HG03457 (cell line): ENCODE data around the gene GRIFIN.

Experiments
- ATAC-seq: cut with Tn5 transposase; IDR thresholded peaks from one replicate; pipeline ENCODE4 v1.9.1; 2021; ENCODE audit warnings: moderate number of reproducible peaks; ENCODE audit not compliant: unreplicated experiment

Gene GRIFIN, protein sequence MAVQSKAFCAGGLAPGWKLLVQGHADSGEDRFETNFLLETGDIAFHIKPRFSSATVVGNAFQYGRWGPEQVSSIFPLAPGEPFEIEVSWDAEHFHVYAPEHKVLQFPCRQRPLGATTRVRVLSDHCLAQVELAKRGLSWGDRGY

GRCh38 chr7:2476298-2476697 lies at the start of gene GRIFIN:
GRIFIN (minus strand) TSS chr7:2476398; CDS start chr7:2476383, 15 bp downstream.
- no peak for ATAC-seq

GRCh38 chr7:2524808-2525657 lies 48.8 kb upstream of the GRIFIN start:
- no peak for ATAC-seq

GRCh38 chr7:2523941-2524807 lies 48.0 kb upstream of the GRIFIN start:
- ATAC-seq: no peak

- no peak for ATAC-seq
These were observed 47.3 kb upstream of the GRIFIN start for GRCh38 chr7:2523461-2523936.

- ATAC-seq: no peak
These were observed 46.7 kb upstream of the GRIFIN start for GRCh38 chr7:2522780-2523433.

DNA sequence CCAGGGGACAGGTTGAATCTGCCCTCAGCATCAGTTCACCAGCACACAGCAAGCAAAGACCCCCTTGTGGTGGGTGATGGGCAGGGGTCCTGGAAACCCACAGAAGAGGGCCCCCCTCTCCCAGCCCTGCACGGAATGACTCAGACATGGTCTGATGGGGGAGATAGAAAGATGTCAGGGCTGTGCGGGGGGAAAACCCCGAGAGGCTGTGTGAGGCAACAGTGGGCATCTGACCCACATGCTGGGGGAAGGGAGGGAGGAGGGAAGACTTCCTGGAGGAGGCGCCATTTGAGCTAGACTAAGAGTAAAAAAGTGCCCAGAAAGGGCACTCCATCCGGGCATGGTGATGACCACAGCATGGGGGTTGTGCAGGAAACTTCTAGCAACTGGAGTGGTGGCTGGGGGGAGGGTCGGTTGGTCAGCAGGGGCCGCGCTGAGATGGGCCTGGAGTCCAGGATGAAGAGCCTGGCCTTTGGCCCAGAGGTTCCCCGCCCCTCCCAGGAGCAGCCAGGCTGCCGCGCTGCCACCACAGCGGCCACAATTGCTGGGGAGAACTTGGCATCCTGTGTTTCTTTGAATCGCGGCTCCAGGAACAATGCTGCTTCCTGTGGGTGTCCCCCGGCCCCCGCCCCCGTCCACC lies 45.9 kb upstream of the GRIFIN start:
- no peak for ATAC-seq

- no peak for ATAC-seq
These were observed 45.1 kb upstream of the GRIFIN start for GRCh38 chr7:2521341-2521745.

GRCh38 chr7:2520761-2521290 lies 44.6 kb upstream of the GRIFIN start:
- ATAC-seq: no peak

DNA sequence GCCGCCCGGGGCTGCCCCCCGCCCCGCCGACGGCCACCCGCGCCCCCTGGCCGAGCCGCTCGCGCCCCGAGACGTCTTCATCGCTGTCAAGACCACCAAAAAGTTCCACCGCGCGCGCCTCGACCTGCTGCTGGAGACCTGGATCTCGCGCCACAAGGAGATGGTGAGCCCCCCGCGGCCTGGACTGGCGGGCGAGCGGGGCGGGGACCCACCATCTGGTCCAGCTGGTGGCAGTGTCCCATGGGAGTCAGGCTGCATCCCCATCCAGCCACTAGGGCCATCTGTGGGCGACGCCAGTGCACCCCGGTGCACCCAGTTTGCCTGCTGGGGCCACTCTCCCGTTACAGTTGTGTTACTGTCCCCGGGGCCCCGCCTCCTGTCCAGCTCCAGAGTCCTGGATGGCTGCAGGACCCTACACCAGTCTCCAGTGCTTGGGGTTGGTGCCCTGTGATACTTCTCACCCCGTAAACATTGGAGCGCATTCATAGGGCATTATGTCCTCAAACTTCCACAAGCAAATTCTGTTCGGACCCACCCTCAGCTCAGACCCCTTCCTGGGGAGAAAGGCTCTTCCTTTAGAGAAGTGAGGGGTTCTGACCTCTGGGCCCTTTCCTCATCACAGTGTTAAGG lies 44.0 kb upstream of the GRIFIN start:
- no peak for ATAC-seq

DNA sequence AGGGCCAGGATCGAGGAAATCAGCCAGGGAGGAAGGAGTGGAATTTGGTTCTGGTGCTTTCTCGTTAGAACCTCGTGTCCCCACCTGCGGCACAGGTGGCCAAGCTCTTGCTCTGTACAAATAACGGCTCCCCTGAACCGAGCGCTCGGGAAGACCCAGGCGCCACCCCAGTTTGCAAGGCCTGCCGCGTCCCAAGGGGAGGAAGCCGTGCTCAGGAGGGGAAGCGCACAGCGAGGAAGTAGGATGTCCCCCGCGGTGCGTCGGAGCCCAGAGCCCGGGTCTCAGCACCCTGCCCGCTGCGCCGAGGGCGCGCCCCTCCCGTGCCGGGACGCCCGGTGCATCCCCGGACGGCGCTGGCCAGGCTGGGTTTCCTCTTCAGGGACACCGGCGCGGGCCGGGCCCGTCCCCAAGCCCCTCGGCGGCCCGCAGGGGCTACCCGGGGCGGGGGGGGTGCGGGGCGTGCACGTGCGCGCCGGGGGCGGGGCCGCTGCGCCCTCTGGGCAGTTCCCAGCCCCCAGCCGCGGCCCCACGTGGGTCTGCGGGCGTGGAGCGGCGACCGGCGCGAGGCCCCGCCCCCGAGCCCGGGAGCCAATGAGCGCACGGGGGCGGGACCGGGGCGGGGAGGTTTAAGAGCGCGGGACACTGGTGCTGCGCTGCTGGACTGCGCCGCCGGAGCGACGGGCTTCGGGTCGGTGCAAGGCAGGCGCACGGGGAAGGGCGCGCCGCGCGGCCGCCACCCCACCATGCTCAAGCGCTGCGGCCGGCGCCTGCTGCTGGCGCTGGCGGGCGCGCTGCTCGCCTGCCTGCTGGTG lies 43.1 kb upstream of the GRIFIN start, which contains the start of gene LFNG:
LFNG (plus strand) TSS at position 656 of the 812 bp plus-strand sequence; CDS start at position 744, 88 bp downstream.
- peak; percentile 69 for ATAC-seq

- ATAC-seq: no peak
These were observed 42.5 kb upstream of the GRIFIN start for GRCh38 chr7:2518737-2519118.

GRCh38 chr7:2517678-2518507 lies 41.7 kb upstream of the GRIFIN start:
- ATAC-seq: no peak

- no peak for ATAC-seq
These were observed 40.8 kb upstream of the GRIFIN start for GRCh38 chr7:2517026-2517425.

DNA sequence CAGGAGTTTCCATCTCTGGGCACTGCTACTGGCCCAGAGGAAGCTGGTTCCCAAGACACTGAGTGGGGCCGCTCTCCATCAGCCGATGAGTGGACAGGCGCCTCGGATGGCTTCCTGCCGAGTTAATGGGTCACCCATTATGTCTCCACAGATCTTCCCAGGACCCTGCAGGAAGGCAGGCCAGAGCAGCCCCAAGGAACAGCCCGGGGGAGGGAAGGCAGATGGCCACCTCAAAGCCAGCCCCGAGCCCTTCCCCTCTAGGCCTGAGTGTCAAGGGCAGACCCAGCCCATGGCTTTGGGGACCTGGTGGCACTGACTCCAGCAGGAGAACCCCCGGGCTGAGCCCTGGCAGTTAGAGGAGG lies 40.0 kb upstream of the GRIFIN start:
- no peak for ATAC-seq

DNA sequence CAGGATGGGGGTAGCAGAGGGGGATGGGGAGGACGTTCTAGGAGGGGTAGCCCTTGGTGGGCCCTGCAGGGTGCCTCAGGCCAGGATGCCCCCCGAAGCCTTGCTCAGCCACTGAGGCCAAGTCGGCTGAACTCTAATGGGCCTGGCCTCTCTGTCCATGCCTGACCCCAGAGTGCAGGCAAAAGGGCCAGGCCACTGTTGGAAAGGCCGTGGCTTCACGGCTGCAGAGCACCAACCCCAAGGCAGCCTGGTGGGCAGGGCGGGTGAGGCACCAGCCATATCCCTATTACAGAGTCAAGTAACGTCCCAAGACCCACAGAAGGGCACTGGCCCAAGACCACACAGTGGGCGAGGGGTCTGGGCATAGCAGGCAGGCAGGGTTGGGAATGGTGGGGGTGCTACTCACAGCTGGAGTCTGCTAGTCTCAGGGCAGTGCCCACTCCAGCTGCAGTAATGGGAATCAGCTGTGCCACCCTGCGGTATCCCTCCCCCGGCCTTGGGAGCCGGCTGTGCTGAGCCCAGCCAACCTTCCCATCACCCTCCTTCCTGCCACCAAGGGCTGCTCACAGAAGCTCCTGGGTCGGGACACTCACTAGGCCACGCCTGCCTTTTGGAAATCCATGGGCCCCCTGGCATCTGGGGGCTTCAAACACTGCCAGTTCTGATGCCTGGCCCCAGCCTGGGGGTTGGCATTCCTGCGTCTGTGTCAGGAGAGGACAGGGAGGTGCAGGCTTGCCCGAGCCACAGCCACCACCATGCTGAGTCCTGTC lies 39.4 kb upstream of the GRIFIN start:
- no peak for ATAC-seq

DNA sequence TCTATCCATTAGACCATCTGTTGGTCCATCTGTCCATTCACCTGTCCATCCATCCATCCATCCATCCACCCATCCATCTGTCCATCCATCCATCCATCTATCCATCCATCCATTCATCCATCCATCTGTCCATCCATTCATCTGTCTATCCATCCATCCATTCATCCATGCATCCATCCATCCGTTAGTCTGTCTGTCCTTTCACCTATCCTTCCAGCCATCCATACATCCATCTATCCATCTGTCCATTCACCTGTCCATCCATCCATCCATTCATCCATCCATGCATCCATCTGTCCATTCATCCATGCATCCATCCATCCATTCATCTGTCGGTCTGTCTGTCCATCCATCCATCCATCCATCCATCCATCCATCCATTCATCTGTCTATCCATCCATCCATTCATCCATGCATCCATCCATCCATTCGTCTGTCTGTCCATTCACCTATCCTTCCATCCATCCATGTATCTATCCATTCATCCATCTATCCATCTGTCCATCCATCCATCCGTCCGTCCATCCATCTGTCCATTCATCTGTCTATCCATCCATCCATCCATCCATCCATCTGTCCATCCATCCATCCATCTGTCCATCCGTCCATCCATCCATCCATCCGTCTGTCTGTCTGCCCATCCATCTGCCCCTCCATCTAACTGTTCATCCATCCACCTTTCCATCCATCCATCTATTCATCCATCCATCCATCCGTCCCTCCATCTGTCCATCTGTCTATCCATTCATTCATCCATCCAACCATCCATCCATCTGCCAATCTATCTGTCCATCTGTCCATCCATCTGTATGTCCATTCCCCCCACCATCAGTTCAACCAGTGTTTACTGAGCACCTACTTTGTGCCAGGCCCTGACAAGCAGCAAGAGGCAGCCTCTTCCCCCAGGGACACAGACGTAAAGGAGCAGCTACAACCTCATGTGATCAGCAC lies 38.5 kb upstream of the GRIFIN start:
- no peak for ATAC-seq
